ENCODE data around the gene OR56A1. TPM values are rescaled to one million over a fixed set of nuclear protein-coding genes. Genes with fewer than 3 reads are reported as not detected.

The OR56A1 gene
- total RNA-seq, 1 experiment from 2014 or later, result 0.04 TPM

GRCh38 chr11:5986885-5987284 lies 43.7 kb downstream of the OR56A1 start, which contains the start of gene OR52L1:
Gene OR52L1 (minus strand): TSS chr11:5986985. CDS start chr11:5986930, 55 bp downstream.
- Histone ChIP-seq H3K4me3 (ENCODE audit: low read depth, low read length, poor library complexity, severe bottlenecking) (no peak within 1 kb of the TSS), H3K9me3 (ENCODE audit: low read depth, low read length, poor library complexity, severe bottlenecking) (no peaks in the 10 kb centered on the region), H3K36me3 (ENCODE audit: insufficient read depth, low read length, poor library complexity, severe bottlenecking) (no peaks in the 10 kb centered on the region), H3K4me1 (ENCODE audit: insufficient read depth, low read length, poor library complexity, severe bottlenecking) (no peaks in the 10 kb centered on the region), H3K27me3 (replicated peaks; ENCODE audit: insufficient read depth, low read depth, low read length, poor library complexity) (no peaks in the 10 kb centered on the region), H3K27ac (ENCODE audit: low read depth, low read length, poor library complexity, severe bottlenecking) (no peak within 1 kb of the TSS)
- CTCF ChIA-PET, result no interaction called here
- no peak for DNase-seq (ENCODE audit: low spot score)
- BruUV-seq (replicated peaks), result no TSS peak
- intact Hi-C loops (cut with micrococcal nuclease; ENCODE audit: unreplicated experiment), result no loop called here
- POLR2A ChIA-PET (ENCODE audit: low non-redundant PET), result no interaction called here
- no peak for TF ChIP-seq EZH2 (IDR thresholded peaks at IDR 0.05; ENCODE audit: borderline replicate concordance, low read depth, low read length, poor library complexity, severe bottlenecking)

- ChIA-PET CTCF (no interaction called here), POLR2A (ENCODE audit: low non-redundant PET) (no interaction called here)
- no peaks in the 10 kb centered on the region for H3K9me3 ChIP-seq (ENCODE audit: low read depth, low read length, poor library complexity, severe bottlenecking)
- intact Hi-C loops (cut with micrococcal nuclease; ENCODE audit: unreplicated experiment), result no loop called here
- BruUV-seq (replicated peaks), result no TSS peak
- H3K27me3 ChIP-seq (replicated peaks; ENCODE audit: insufficient read depth, low read depth, low read length, poor library complexity), result no peaks in the 10 kb centered on the region
- H3K36me3 ChIP-seq (ENCODE audit: insufficient read depth, low read length, poor library complexity, severe bottlenecking), result no peaks in the 10 kb centered on the region
- H3K27ac ChIP-seq (ENCODE audit: low read depth, low read length, poor library complexity, severe bottlenecking), result no peak overlapping the region
- DNase-seq (ENCODE audit: low spot score), result no peak
- TF ChIP-seq EZH2 (IDR thresholded peaks at IDR 0.05; ENCODE audit: borderline replicate concordance, low read depth, low read length, poor library complexity, severe bottlenecking) (no peak), CTCF (conservative IDR thresholded peaks at IDR 0.05; ENCODE audit: low read depth, low read length) (no peak)
- H3K4me3 ChIP-seq (ENCODE audit: low read depth, low read length, poor library complexity, severe bottlenecking), result no peak overlapping the region
- no peaks in the 10 kb centered on the region for H3K4me1 ChIP-seq (ENCODE audit: insufficient read depth, low read length, poor library complexity, severe bottlenecking)
These were observed 47.1 kb downstream of the OR56A1 start for GRCh38 chr11:5983443-5983842.

- no peaks in the 10 kb centered on the region for H3K4me1 ChIP-seq (ENCODE audit: insufficient read depth, low read length, poor library complexity, severe bottlenecking)
- H3K27ac ChIP-seq (ENCODE audit: low read depth, low read length, poor library complexity, severe bottlenecking), result no peak overlapping the region
- no TSS peak for BruUV-seq (replicated peaks)
- intact Hi-C loops (cut with micrococcal nuclease; ENCODE audit: unreplicated experiment), result no loop called here
- peaks cover 4% of the 10 kb centered on the region for H3K27me3 ChIP-seq (replicated peaks; ENCODE audit: insufficient read depth, low read depth, low read length, poor library complexity)
- CTCF ChIA-PET, result no interaction called here
- no peak for TF ChIP-seq EZH2 (IDR thresholded peaks at IDR 0.05; ENCODE audit: borderline replicate concordance, low read depth, low read length, poor library complexity, severe bottlenecking)
- no peak for TF ChIP-seq CTCF (conservative IDR thresholded peaks at IDR 0.05; ENCODE audit: low read depth, low read length)
- no peaks in the 10 kb centered on the region for H3K9me3 ChIP-seq (ENCODE audit: low read depth, low read length, poor library complexity, severe bottlenecking)
- H3K36me3 ChIP-seq (ENCODE audit: insufficient read depth, low read length, poor library complexity, severe bottlenecking), result no peaks in the 10 kb centered on the region
- no peak for DNase-seq (ENCODE audit: low spot score)
- no peak overlapping the region for H3K4me3 ChIP-seq (ENCODE audit: low read depth, low read length, poor library complexity, severe bottlenecking)
- POLR2A ChIA-PET (ENCODE audit: low non-redundant PET), result no interaction called here
These were observed 57.0 kb downstream of the OR56A1 start for GRCh38 chr11:5973530-5973929.

Other genes with a start within 250 kb of the OR56A1 start
- gene OR52N5, start 247.4 kb downstream of the OR56A1 start, total RNA-seq (2021), result not detected in 2 replicates
- gene OR52N1, start 239.5 kb downstream of the OR56A1 start, total RNA-seq (2021), result not detected in 2 replicates
- not detected in 2 replicates for gene OR52N2, start 221.8 kb downstream of the OR56A1 start, total RNA-seq (2021)
- gene OR52E6, start 188.9 kb downstream of the OR56A1 start, total RNA-seq (2021), result not detected in 2 replicates
- gene OR52E8, start 173.1 kb downstream of the OR56A1 start, total RNA-seq (2021), result not detected in 2 replicates
- gene OR52E4, start 150.1 kb downstream of the OR56A1 start, total RNA-seq (2021), result not detected in 2 replicates
- not detected in 2 replicates for gene OR52E5, start 137.6 kb downstream of the OR56A1 start, total RNA-seq (2021)
- not detected in 2 replicates for gene OR56A3, start 88.5 kb downstream of the OR56A1 start, total RNA-seq (2021)
- not detected in 2 replicates for gene OR56A5, start 62.3 kb downstream of the OR56A1 start, total RNA-seq (2021)
- gene OR52L1, start 43.8 kb downstream of the OR56A1 start, total RNA-seq (2021), result not detected in 2 replicates
- not detected in 2 replicates for gene OR56A4, start 23.8 kb downstream of the OR56A1 start, total RNA-seq (2021)
- not detected in 2 replicates for gene OR56B4, start 76.9 kb upstream of the OR56A1 start, total RNA-seq (2021)
- gene OR52B2, start 139.6 kb upstream of the OR56A1 start, total RNA-seq (2021), result not detected in 2 replicates
- gene OR52W1, start 168.5 kb upstream of the OR56A1 start, total RNA-seq (2021), result not detected in 2 replicates
- not detected in 2 replicates for gene C11orf42, start 174.8 kb upstream of the OR56A1 start, total RNA-seq (2021)
- gene FHIP1B, start 203.9 kb upstream of the OR56A1 start, total RNA-seq (2021), result 18.6 and 23.3 TPM in 2 replicates
- not detected in 2 replicates for gene CNGA4, start 208.3 kb upstream of the OR56A1 start, total RNA-seq (2021)
- gene CCKBR, start 229.1 kb upstream of the OR56A1 start, total RNA-seq (2021), result not detected in 2 replicates

All from A673 (cell line).